Inflammatory macrophage (primary cell): Measurements from ENCODE around the gene GRB2.
"Not testable (repeated sequence)": the region's sequence is repeated elsewhere in the genome, so short reads cannot be mapped to it uniquely, and the experiment has no call there.

Source experiments
- DNase-seq, 2 donors: peaks; one replicate each; pipeline ENCODE4 v3.0.0-alpha.2; 2020 to 2022

The GRB2 gene

GRCh38 chr17:75386430-75386829, 19.0 kb downstream of the GRB2 start:
- no peak for DNase-seq

GRCh38 chr17:75384751-75385150, 20.7 kb downstream of the GRB2 start:
- DNase-seq: no peak

GRCh38 chr17:75383842-75384195, 21.7 kb downstream of the GRB2 start:
- no peak for DNase-seq

GRCh38 chr17:75380750-75381149, 24.7 kb downstream of the GRB2 start:
- DNase-seq: no peak

- DNase-seq: no peak
Observed at GRCh38 chr17:75380315-75380714, 25.2 kb downstream of the GRB2 start.

- not testable (repeated sequence) for DNase-seq
Observed at GRCh38 chr17:75379426-75379825, 26.1 kb downstream of the GRB2 start.

- DNase-seq: no peak
Observed at GRCh38 chr17:75373280-75373679, 32.2 kb downstream of the GRB2 start.

GRCh38 chr17:75371981-75372380, 33.5 kb downstream of the GRB2 start:
- no peak for DNase-seq

GRCh38 chr17:75371339-75371738, 34.1 kb downstream of the GRB2 start:
- peak; percentile 89 to 93 for DNase-seq

GRCh38 chr17:75370286-75370915, 35.1 kb downstream of the GRB2 start:
- no peak for DNase-seq

- peak in 1 of 2 donors; percentile 16 for DNase-seq
Observed at GRCh38 chr17:75367838-75368789, 37.4 kb downstream of the GRB2 start.

GRCh38 chr17:75367312-75367711, 38.2 kb downstream of the GRB2 start:
- no peak for DNase-seq

GRCh38 chr17:75366432-75366831, 39.0 kb downstream of the GRB2 start:
- DNase-seq: no peak

GRCh38 chr17:75365931-75366275, 39.6 kb downstream of the GRB2 start:
- no peak for DNase-seq

- no peak for DNase-seq
Observed at GRCh38 chr17:75365009-75365930, 40.2 kb downstream of the GRB2 start.

GRCh38 chr17:75364078-75364477, 41.4 kb downstream of the GRB2 start:
- no peak for DNase-seq

- DNase-seq: no peak
Observed at GRCh38 chr17:75361996-75362395, 43.5 kb downstream of the GRB2 start.

GRCh38 chr17:75361344-75361743, 44.1 kb downstream of the GRB2 start:
- DNase-seq: no peak

- peak in 1 of 2 donors; percentile 42 for DNase-seq
Observed at GRCh38 chr17:75356260-75356937, 49.1 kb downstream of the GRB2 start.

GRCh38 chr17:75353176-75353575, 52.3 kb downstream of the GRB2 start:
- DNase-seq: no peak

GRCh38 chr17:75352079-75352569, 53.4 kb downstream of the GRB2 start:
- DNase-seq: peak; percentile 46 to 67

GRCh38 chr17:75350706-75351105, 54.8 kb downstream of the GRB2 start:
- no peak for DNase-seq
